Fibroblast of lung (primary cell): ENCODE data around the gene SENP6.
"Not testable (repeated sequence)": the region's sequence is repeated elsewhere in the genome, so short reads cannot be mapped to it uniquely, and the experiment has no call there.

ENCODE experiments used
- EZH2 ChIP-seq: IDR thresholded peaks from 2 replicates; pipeline ENCODE4 v1.5.1; 2012; ENCODE audit warnings: low read length, control low read depth, mild to moderate bottlenecking; ENCODE audit errors: missing control alignments
- TF ChIP-seq, protein P1 (sequence below), 2 donors: IDR thresholded peaks in 1 of 2; conservative IDR thresholded peaks in 1 of 2; 1 replicate in 1 of 2; 2 replicates in 1 of 2; pipeline ENCODE4 v1.5.1; 2011 to 2012; ENCODE audit warnings: low read length in 2 of 2, control low read depth in 1 of 2, inconsistent platforms in 1 of 2, low read depth in 1 of 2, mild to moderate bottlenecking in 1 of 2

DNA sequence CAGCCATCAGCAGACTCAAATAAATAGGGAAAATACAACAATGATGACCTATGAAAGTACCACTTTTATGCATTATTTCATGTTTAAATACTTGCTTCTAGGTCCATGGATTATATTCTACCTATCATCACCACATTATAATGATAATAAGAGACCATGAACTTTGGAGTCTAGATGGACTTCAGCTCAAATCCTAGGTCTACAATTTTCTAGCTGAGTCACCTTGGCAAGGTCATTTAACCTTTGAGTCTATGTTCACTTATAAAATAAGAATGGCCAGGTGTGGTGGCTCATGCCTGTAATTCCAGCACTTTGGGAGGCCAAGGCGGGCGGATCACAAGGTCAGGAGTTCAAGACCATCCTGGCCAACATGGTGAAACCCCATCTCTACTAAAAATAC lies 5.3 kb upstream of the SENP6 start:
- not testable (repeated sequence) for TF ChIP-seq EZH2
- TF ChIP-seq, protein P1, sequence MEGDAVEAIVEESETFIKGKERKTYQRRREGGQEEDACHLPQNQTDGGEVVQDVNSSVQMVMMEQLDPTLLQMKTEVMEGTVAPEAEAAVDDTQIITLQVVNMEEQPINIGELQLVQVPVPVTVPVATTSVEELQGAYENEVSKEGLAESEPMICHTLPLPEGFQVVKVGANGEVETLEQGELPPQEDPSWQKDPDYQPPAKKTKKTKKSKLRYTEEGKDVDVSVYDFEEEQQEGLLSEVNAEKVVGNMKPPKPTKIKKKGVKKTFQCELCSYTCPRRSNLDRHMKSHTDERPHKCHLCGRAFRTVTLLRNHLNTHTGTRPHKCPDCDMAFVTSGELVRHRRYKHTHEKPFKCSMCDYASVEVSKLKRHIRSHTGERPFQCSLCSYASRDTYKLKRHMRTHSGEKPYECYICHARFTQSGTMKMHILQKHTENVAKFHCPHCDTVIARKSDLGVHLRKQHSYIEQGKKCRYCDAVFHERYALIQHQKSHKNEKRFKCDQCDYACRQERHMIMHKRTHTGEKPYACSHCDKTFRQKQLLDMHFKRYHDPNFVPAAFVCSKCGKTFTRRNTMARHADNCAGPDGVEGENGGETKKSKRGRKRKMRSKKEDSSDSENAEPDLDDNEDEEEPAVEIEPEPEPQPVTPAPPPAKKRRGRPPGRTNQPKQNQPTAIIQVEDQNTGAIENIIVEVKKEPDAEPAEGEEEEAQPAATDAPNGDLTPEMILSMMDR (conservative IDR thresholded peaks at IDR 0.05 in 1 of 2, IDR thresholded peaks at IDR 0.05 in 1 of 2; ENCODE audit: low read depth in 1 of 2, low read length in 2 of 2), result not testable (repeated sequence)
